Measurements from ENCODE around the gene KCNMB3.

DNA sequence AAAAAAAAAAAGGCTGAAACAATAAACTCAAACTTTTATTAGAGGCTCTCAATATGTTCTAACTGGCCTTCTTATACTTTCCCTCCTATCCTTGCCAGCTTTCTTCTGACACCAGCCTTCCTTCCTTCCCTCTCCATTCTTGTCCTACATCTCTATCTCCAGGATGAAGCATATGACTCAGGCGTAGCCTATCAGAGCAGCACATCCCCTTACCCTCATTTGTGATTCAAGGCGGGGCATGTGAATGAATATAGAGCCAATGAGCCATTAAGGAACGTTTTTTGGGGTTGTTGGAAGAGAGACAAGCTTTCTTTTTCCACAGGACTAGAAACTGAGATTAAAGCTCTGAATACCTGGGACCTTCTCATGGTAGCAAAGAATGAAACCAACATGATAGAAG, 25.1 kb upstream of the KCNMB3 start:
- no peak for TF ChIP-seq TCF12 (IDR thresholded peaks at IDR 0.05; ENCODE audit: low read depth)
- no peak for TF ChIP-seq RAD21 (IDR thresholded peaks at IDR 0.05; ENCODE audit: low read depth)
- TF ChIP-seq REST (IDR thresholded peaks at IDR 0.05; ENCODE audit: low read depth), result no peak
- TF ChIP-seq TAF1 (IDR thresholded peaks at IDR 0.05; ENCODE audit: low read depth), result no peak
- no peak for TF ChIP-seq EP300 (IDR thresholded peaks at IDR 0.05; ENCODE audit: borderline replicate concordance)
- TF ChIP-seq MAX (IDR thresholded peaks at IDR 0.05), result no peak
- no peak for TF ChIP-seq TEAD4 (IDR thresholded peaks at IDR 0.05)
- no peak for TF ChIP-seq YY1 (IDR thresholded peaks at IDR 0.05; ENCODE audit: low read depth)
- TF ChIP-seq NFIC (IDR thresholded peaks at IDR 0.05), result no peak
- TF ChIP-seq, protein P1, sequence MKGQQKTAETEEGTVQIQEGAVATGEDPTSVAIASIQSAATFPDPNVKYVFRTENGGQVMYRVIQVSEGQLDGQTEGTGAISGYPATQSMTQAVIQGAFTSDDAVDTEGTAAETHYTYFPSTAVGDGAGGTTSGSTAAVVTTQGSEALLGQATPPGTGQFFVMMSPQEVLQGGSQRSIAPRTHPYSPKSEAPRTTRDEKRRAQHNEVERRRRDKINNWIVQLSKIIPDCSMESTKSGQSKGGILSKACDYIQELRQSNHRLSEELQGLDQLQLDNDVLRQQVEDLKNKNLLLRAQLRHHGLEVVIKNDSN (IDR thresholded peaks at IDR 0.05), result no peak
- no peak for TF ChIP-seq EGR1 (IDR thresholded peaks at IDR 0.05)
- TF ChIP-seq CEBPB (IDR thresholded peaks at IDR 0.05), result no peak

All from Ishikawa (cell line).